HG03064 (cell line): ENCODE measurements around the gene MFSD6L.

Experiments used
- ATAC-seq: cut with Tn5 transposase; IDR thresholded peaks from one replicate; pipeline ENCODE4 v1.9.1; 2021; ENCODE audit warnings: low read depth; ENCODE audit not compliant: unreplicated experiment

MFSD6L gene

DNA sequence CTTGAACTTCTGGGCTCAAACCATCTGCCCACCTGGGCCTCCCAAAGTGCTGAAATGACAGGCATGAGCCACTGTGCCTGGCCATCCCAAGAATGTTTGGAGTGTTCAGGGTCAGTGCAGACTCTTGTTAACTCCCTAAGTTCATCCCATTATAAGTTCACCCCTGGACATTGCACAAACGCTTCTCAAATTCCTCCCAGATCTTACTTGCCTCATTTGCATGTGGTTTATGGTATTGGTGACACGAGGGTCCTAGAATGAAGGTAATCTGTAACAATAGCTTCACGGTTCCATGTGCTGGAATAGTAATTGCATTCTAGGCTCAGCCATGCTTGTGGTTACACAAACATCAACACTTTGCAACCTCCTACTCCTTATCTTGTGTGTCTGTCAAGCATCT lies 49.5 kb downstream of the MFSD6L start:
- no peak for ATAC-seq

DNA sequence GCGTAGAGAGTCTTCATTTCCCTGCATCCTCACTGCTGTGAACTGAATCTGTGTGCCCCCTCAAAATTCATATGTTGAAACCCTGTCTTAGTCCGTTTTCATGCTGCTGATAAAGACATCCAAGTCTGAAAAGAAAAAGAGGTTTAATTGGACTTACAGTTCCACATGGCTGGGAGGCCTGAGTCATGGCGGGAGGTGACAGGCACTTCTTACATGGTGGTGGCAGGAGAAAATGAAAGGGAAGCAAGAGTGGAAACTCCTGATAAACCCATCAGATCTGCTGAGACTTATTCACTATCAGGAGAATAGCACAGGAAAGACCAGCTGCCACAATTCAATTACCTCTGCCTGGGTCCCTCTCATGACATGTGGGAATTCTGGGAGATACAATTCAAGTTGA lies 51.4 kb downstream of the MFSD6L start:
- no peak for ATAC-seq
